Memory B cell (primary cell): ENCODE results near the gene TFAM.

Experiments used
- ATAC-seq: fragments of 150-1000 bp; cut with Tn5 transposase; 2 replicates; pipeline ENCODE4 v1.10.0; 2021; ENCODE audit warnings: low read depth, mild to moderate bottlenecking, moderate library complexity
- DNase-seq, 2 donors: peaks; one replicate each; pipeline ENCODE4 v3.0.0; 2022; ENCODE audit warnings: low spot score in 2 of 2
- H3K27ac Mint-ChIP-seq: one replicate; pipeline ENCODE4 v1.8.0; 2022; ENCODE audit warnings: mild to moderate bottlenecking, moderate library complexity, mixed read lengths
- H3K27me3 Mint-ChIP-seq: one replicate; pipeline ENCODE4 v1.8.0; 2022; ENCODE audit warnings: mixed read lengths
- H3K36me3 Mint-ChIP-seq: one replicate; pipeline ENCODE4 v1.8.0; 2022; ENCODE audit warnings: mild to moderate bottlenecking, mixed read lengths
- H3K4me1 Mint-ChIP-seq: one replicate; pipeline ENCODE4 v1.8.0; 2022; ENCODE audit warnings: mixed read lengths
- H3K4me3 Mint-ChIP-seq: one replicate; pipeline ENCODE4 v1.8.0; 2022; ENCODE audit warnings: mild to moderate bottlenecking, moderate library complexity, mixed read lengths
- H3K9me3 Mint-ChIP-seq: one replicate; pipeline ENCODE4 v1.8.0; 2022; ENCODE audit warnings: mixed read lengths

The TFAM gene

GRCh38 chr10:58433571-58433970 lies 48.4 kb downstream of the TFAM start:
- Mint-ChIP-seq H3K27me3 (peaks cover 16% of the 10 kb centered on the region), H3K9me3 (no peaks in the 10 kb centered on the region), H3K27ac (no peak overlapping the region), H3K36me3 (no peaks in the 10 kb centered on the region), H3K4me1 (no peaks in the 10 kb centered on the region), H3K4me3 (no peak overlapping the region)
- no peak for ATAC-seq
- no peak for DNase-seq

- no peak overlapping the region for H3K4me3 Mint-ChIP-seq
- H3K9me3 Mint-ChIP-seq = peaks cover 7% of the 10 kb centered on the region
- DNase-seq (no peak), ATAC-seq (no peak)
- H3K27me3 Mint-ChIP-seq = peaks cover 17% of the 10 kb centered on the region
- no peaks in the 10 kb centered on the region for H3K36me3 Mint-ChIP-seq
- no peak overlapping the region for H3K27ac Mint-ChIP-seq
- no peaks in the 10 kb centered on the region for H3K4me1 Mint-ChIP-seq
These were observed 50.2 kb downstream of the TFAM start for GRCh38 chr10:58435297-58435985.

- Mint-ChIP-seq H3K9me3 (peaks cover 10% of the 10 kb centered on the region), H3K27me3 (peaks cover 17% of the 10 kb centered on the region), H3K4me1 (no peaks in the 10 kb centered on the region), H3K36me3 (no peaks in the 10 kb centered on the region), H3K27ac (no peak overlapping the region), H3K4me3 (no peak overlapping the region)
- ATAC-seq = no peak
- no peak for DNase-seq
These were observed 50.9 kb downstream of the TFAM start for GRCh38 chr10:58436071-58436470.

- Mint-ChIP-seq H3K27ac (no peak overlapping the region), H3K36me3 (no peaks in the 10 kb centered on the region), H3K9me3 (peaks cover 10% of the 10 kb centered on the region), H3K27me3 (peaks cover 10% of the 10 kb centered on the region), H3K4me3 (no peak overlapping the region), H3K4me1 (no peaks in the 10 kb centered on the region)
- ATAC-seq (no peak), DNase-seq (no peak)
These were observed 53.2 kb downstream of the TFAM start for GRCh38 chr10:58438340-58438871.

- H3K4me3 Mint-ChIP-seq = no peak overlapping the region
- ATAC-seq (no peak), DNase-seq (no peak)
- peaks cover 10% of the 10 kb centered on the region for H3K9me3 Mint-ChIP-seq
- no peak overlapping the region for H3K27ac Mint-ChIP-seq
- H3K4me1 Mint-ChIP-seq = no peaks in the 10 kb centered on the region
- H3K36me3 Mint-ChIP-seq = no peaks in the 10 kb centered on the region
- peaks cover 8% of the 10 kb centered on the region for H3K27me3 Mint-ChIP-seq
These were observed 53.8 kb downstream of the TFAM start for GRCh38 chr10:58438986-58439385.

- no peak for DNase-seq
- H3K27me3 Mint-ChIP-seq = peaks cover 8% of the 10 kb centered on the region
- H3K36me3 Mint-ChIP-seq = no peaks in the 10 kb centered on the region
- no peak overlapping the region for H3K4me3 Mint-ChIP-seq
- peaks cover 10% of the 10 kb centered on the region for H3K9me3 Mint-ChIP-seq
- no peak for ATAC-seq
- no peaks in the 10 kb centered on the region for H3K4me1 Mint-ChIP-seq
- H3K27ac Mint-ChIP-seq = no peak overlapping the region
These were observed 54.6 kb downstream of the TFAM start for GRCh38 chr10:58439632-58440364.

GRCh38 chr10:58440484-58440883 lies 55.3 kb downstream of the TFAM start:
- no peak for ATAC-seq
- no peak for DNase-seq
- peaks cover 10% of the 10 kb centered on the region for H3K9me3 Mint-ChIP-seq
- no peaks in the 10 kb centered on the region for H3K36me3 Mint-ChIP-seq
- H3K27me3 Mint-ChIP-seq = peaks cover 4% of the 10 kb centered on the region
- no peak overlapping the region for H3K27ac Mint-ChIP-seq
- no peak overlapping the region for H3K4me3 Mint-ChIP-seq
- no peaks in the 10 kb centered on the region for H3K4me1 Mint-ChIP-seq

GRCh38 chr10:58444321-58444720 lies 59.1 kb downstream of the TFAM start:
- no peak for ATAC-seq
- Mint-ChIP-seq H3K4me3 (no peak overlapping the region), H3K4me1 (no peaks in the 10 kb centered on the region), H3K9me3 (peaks cover 10% of the 10 kb centered on the region), H3K36me3 (no peaks in the 10 kb centered on the region), H3K27me3 (peaks cover 6% of the 10 kb centered on the region), H3K27ac (no peak overlapping the region)
- no peak for DNase-seq

- H3K27ac Mint-ChIP-seq = no peak overlapping the region
- peaks cover 9% of the 10 kb centered on the region for H3K9me3 Mint-ChIP-seq
- no peak for ATAC-seq
- H3K36me3 Mint-ChIP-seq = no peaks in the 10 kb centered on the region
- no peaks in the 10 kb centered on the region for H3K4me1 Mint-ChIP-seq
- H3K4me3 Mint-ChIP-seq = no peak overlapping the region
- H3K27me3 Mint-ChIP-seq = peaks cover 6% of the 10 kb centered on the region
- DNase-seq = no peak
These were observed 59.7 kb downstream of the TFAM start for GRCh38 chr10:58444876-58445275.

- Mint-ChIP-seq H3K4me3 (no peak overlapping the region), H3K9me3 (no peaks in the 10 kb centered on the region), H3K36me3 (no peaks in the 10 kb centered on the region), H3K27ac (no peak overlapping the region), H3K27me3 (peaks cover 8% of the 10 kb centered on the region), H3K4me1 (no peaks in the 10 kb centered on the region)
- no peak for DNase-seq
- ATAC-seq = no peak
These were observed 63.1 kb downstream of the TFAM start for GRCh38 chr10:58448121-58448935.
